ENCODE data around the gene EDN3. TPM values are rescaled to one million over a fixed set of nuclear protein-coding genes. Genes with fewer than 3 reads are reported as not detected.
"Not testable (repeated sequence)": the region's sequence is repeated elsewhere in the genome, so short reads cannot be mapped to it uniquely, and the experiment has no call there.

Gene EDN3
- total RNA-seq, 1 donor from 2014 or later, result not detected

- H3K4me3 Mint-ChIP-seq, result no peak overlapping the region
- no peaks in the 10 kb centered on the region for H3K9me3 Mint-ChIP-seq
- DNase-seq (ENCODE audit: low spot score), result no peak
- H3K27ac Mint-ChIP-seq, result no peak overlapping the region
- intact Hi-C loops (cut with micrococcal nuclease), result no loop called here
- peaks cover 2% of the 10 kb centered on the region for H3K27me3 Mint-ChIP-seq (ENCODE audit: insufficient read depth)
- no peaks in the 10 kb centered on the region for H3K36me3 Mint-ChIP-seq (ENCODE audit: low read depth)
- no peaks in the 10 kb centered on the region for H3K4me1 Mint-ChIP-seq (ENCODE audit: low read depth)
Measured at GRCh38 chr20:59350330-59351156, 50.1 kb downstream of the EDN3 start.

- Mint-ChIP-seq H3K36me3 (ENCODE audit: low read depth) (no peaks in the 10 kb centered on the region), H3K9me3 (no peaks in the 10 kb centered on the region), H3K27me3 (ENCODE audit: insufficient read depth) (peaks cover 2% of the 10 kb centered on the region), H3K4me1 (ENCODE audit: low read depth) (no peaks in the 10 kb centered on the region), H3K4me3 (no peak overlapping the region), H3K27ac (no peak overlapping the region)
- intact Hi-C loops (cut with micrococcal nuclease), result no loop called here
- no peak for DNase-seq (ENCODE audit: low spot score)
Measured at GRCh38 chr20:59351157-59352040, 51.0 kb downstream of the EDN3 start.

GRCh38 chr20:59352541-59352940, 52.1 kb downstream of the EDN3 start:
- Mint-ChIP-seq H3K4me3 (no peak overlapping the region), H3K27ac (no peak overlapping the region), H3K36me3 (ENCODE audit: low read depth) (no peaks in the 10 kb centered on the region), H3K4me1 (ENCODE audit: low read depth) (no peaks in the 10 kb centered on the region), H3K27me3 (ENCODE audit: insufficient read depth) (peaks cover 2% of the 10 kb centered on the region), H3K9me3 (no peaks in the 10 kb centered on the region)
- no peak for DNase-seq (ENCODE audit: low spot score)
- intact Hi-C loops (cut with micrococcal nuclease), result no loop called here

- H3K4me1 Mint-ChIP-seq (ENCODE audit: low read depth), result no peaks in the 10 kb centered on the region
- no peak for DNase-seq (ENCODE audit: low spot score)
- no peak overlapping the region for H3K27ac Mint-ChIP-seq
- no peaks in the 10 kb centered on the region for H3K9me3 Mint-ChIP-seq
- H3K4me3 Mint-ChIP-seq, result no peak overlapping the region
- no peaks in the 10 kb centered on the region for H3K36me3 Mint-ChIP-seq (ENCODE audit: low read depth)
- intact Hi-C loops (cut with micrococcal nuclease), result no loop called here
- H3K27me3 Mint-ChIP-seq (ENCODE audit: insufficient read depth), result peaks cover 2% of the 10 kb centered on the region
Measured at GRCh38 chr20:59352990-59353389, 52.6 kb downstream of the EDN3 start.

GRCh38 chr20:59354460-59354859, 54.0 kb downstream of the EDN3 start:
- no peak overlapping the region for H3K4me3 Mint-ChIP-seq
- no peaks in the 10 kb centered on the region for H3K36me3 Mint-ChIP-seq (ENCODE audit: low read depth)
- H3K9me3 Mint-ChIP-seq, result no peaks in the 10 kb centered on the region
- intact Hi-C loops (cut with micrococcal nuclease), result no loop called here
- H3K4me1 Mint-ChIP-seq (ENCODE audit: low read depth), result no peaks in the 10 kb centered on the region
- H3K27ac Mint-ChIP-seq, result no peak overlapping the region
- peaks cover 2% of the 10 kb centered on the region for H3K27me3 Mint-ChIP-seq (ENCODE audit: insufficient read depth)
- no peak for DNase-seq (ENCODE audit: low spot score)

GRCh38 chr20:59355242-59355641, 54.8 kb downstream of the EDN3 start:
- peaks cover 2% of the 10 kb centered on the region for H3K27me3 Mint-ChIP-seq (ENCODE audit: insufficient read depth)
- H3K4me1 Mint-ChIP-seq (ENCODE audit: low read depth), result no peaks in the 10 kb centered on the region
- no peak overlapping the region for H3K4me3 Mint-ChIP-seq
- DNase-seq (ENCODE audit: low spot score), result no peak
- no peak overlapping the region for H3K27ac Mint-ChIP-seq
- H3K9me3 Mint-ChIP-seq, result no peaks in the 10 kb centered on the region
- no peaks in the 10 kb centered on the region for H3K36me3 Mint-ChIP-seq (ENCODE audit: low read depth)
- intact Hi-C loops (cut with micrococcal nuclease), result no loop called here

- intact Hi-C loops (cut with micrococcal nuclease), result no loop called here
- no peak overlapping the region for H3K4me3 Mint-ChIP-seq
- peaks cover 2% of the 10 kb centered on the region for H3K27me3 Mint-ChIP-seq (ENCODE audit: insufficient read depth)
- H3K27ac Mint-ChIP-seq, result no peak overlapping the region
- no peak for DNase-seq (ENCODE audit: low spot score)
- H3K36me3 Mint-ChIP-seq (ENCODE audit: low read depth), result no peaks in the 10 kb centered on the region
- H3K4me1 Mint-ChIP-seq (ENCODE audit: low read depth), result no peaks in the 10 kb centered on the region
- H3K9me3 Mint-ChIP-seq, result no peaks in the 10 kb centered on the region
Measured at GRCh38 chr20:59356662-59357165, 56.3 kb downstream of the EDN3 start.

- H3K9me3 Mint-ChIP-seq; H3K27ac Mint-ChIP-seq; DNase-seq (ENCODE audit: low spot score); H3K4me3 Mint-ChIP-seq; H3K4me1 Mint-ChIP-seq (ENCODE audit: low read depth); H3K27me3 Mint-ChIP-seq (ENCODE audit: insufficient read depth); intact Hi-C loops (cut with micrococcal nuclease); H3K36me3 Mint-ChIP-seq (ENCODE audit: low read depth): not testable (repeated sequence)
Measured at GRCh38 chr20:59358793-59359192, 58.4 kb downstream of the EDN3 start.

GRCh38 chr20:59359906-59360725, 59.7 kb downstream of the EDN3 start:
- no peaks in the 10 kb centered on the region for H3K4me1 Mint-ChIP-seq (ENCODE audit: low read depth)
- no peak overlapping the region for H3K4me3 Mint-ChIP-seq
- no peak overlapping the region for H3K27ac Mint-ChIP-seq
- H3K27me3 Mint-ChIP-seq (ENCODE audit: insufficient read depth), result peaks cover 4% of the 10 kb centered on the region
- H3K9me3 Mint-ChIP-seq, result no peaks in the 10 kb centered on the region
- no peak for DNase-seq (ENCODE audit: low spot score)
- no peaks in the 10 kb centered on the region for H3K36me3 Mint-ChIP-seq (ENCODE audit: low read depth)
- intact Hi-C loops (cut with micrococcal nuclease), result no loop called here

- no peak overlapping the region for H3K27ac Mint-ChIP-seq
- intact Hi-C loops (cut with micrococcal nuclease), result no loop called here
- no peak overlapping the region for H3K4me3 Mint-ChIP-seq
- H3K36me3 Mint-ChIP-seq (ENCODE audit: low read depth), result no peaks in the 10 kb centered on the region
- no peaks in the 10 kb centered on the region for H3K4me1 Mint-ChIP-seq (ENCODE audit: low read depth)
- DNase-seq (ENCODE audit: low spot score), result no peak
- H3K9me3 Mint-ChIP-seq, result no peaks in the 10 kb centered on the region
- H3K27me3 Mint-ChIP-seq (ENCODE audit: insufficient read depth), result peaks cover 4% of the 10 kb centered on the region
Measured at GRCh38 chr20:59360934-59361333, 60.5 kb downstream of the EDN3 start.

GRCh38 chr20:59361411-59361810, 61.0 kb downstream of the EDN3 start:
- Mint-ChIP-seq H3K36me3 (ENCODE audit: low read depth) (no peaks in the 10 kb centered on the region), H3K9me3 (no peaks in the 10 kb centered on the region), H3K27ac (no peak overlapping the region), H3K4me3 (no peak overlapping the region), H3K4me1 (ENCODE audit: low read depth) (no peaks in the 10 kb centered on the region), H3K27me3 (ENCODE audit: insufficient read depth) (peaks cover 4% of the 10 kb centered on the region)
- DNase-seq (ENCODE audit: low spot score), result no peak
- intact Hi-C loops (cut with micrococcal nuclease), result no loop called here

- no peak for DNase-seq (ENCODE audit: low spot score)
- Mint-ChIP-seq H3K36me3 (ENCODE audit: low read depth) (no peaks in the 10 kb centered on the region), H3K9me3 (no peaks in the 10 kb centered on the region), H3K27me3 (ENCODE audit: insufficient read depth) (peaks cover 4% of the 10 kb centered on the region), H3K27ac (no peak overlapping the region), H3K4me3 (no peak overlapping the region), H3K4me1 (ENCODE audit: low read depth) (no peaks in the 10 kb centered on the region)
- intact Hi-C loops (cut with micrococcal nuclease), result no loop called here
Measured at GRCh38 chr20:59363101-59363500, 62.7 kb downstream of the EDN3 start.
